Measurements from ENCODE around the gene CDK5RAP1.

GRCh38 chr20:33434434-33434833 is 33.1 kb upstream of the CDK5RAP1 start:
- TF ChIP-seq CTCF (IDR thresholded peaks at IDR 0.05) = no peak
- no peak for TF ChIP-seq POLR2A (IDR thresholded peaks at IDR 0.05)

Measured in thyroid gland (tissue), 4 donors.